HG02642 (cell line): Measurements from ENCODE around the gene BBS2.

ENCODE experiments used
- ATAC-seq: cut with Tn5 transposase; IDR thresholded peaks from one replicate; pipeline ENCODE4 v1.9.1; 2021; ENCODE audit warnings: mild to moderate bottlenecking; ENCODE audit not compliant: unreplicated experiment, poor library complexity

The BBS2 gene

DNA sequence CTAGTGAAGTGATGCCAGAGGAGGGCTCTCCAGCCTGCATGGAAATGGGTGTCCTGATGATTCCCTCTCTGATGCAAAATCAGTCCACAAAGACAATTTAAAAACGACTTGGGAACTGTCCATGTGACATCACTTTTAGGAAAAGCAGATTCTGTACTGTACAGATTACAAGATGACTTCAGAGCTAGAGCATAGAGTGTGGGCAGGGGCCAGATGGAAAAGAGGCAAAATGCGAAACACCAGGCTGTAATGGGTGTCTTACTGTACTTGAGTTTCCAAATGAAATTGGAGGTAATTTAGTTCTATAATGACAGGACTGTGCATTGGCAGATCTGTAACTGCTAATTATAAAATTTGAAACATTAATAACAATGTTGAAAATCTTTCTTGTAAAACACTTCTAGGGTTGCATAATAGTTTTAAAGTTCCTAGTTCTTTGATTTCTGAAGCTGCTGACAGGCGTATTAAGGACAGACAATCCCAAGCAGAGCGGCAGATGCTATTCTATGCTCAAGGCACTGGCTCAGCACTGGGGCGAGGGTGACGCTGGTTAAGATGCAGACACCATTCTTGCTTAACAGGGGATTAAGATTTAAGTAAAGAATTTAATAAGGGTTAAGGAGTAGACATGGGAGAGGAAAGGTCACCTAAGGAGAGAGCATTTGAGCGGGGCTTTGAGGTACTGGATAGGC is 38.9 kb downstream of the BBS2 start:
- no peak for ATAC-seq

DNA sequence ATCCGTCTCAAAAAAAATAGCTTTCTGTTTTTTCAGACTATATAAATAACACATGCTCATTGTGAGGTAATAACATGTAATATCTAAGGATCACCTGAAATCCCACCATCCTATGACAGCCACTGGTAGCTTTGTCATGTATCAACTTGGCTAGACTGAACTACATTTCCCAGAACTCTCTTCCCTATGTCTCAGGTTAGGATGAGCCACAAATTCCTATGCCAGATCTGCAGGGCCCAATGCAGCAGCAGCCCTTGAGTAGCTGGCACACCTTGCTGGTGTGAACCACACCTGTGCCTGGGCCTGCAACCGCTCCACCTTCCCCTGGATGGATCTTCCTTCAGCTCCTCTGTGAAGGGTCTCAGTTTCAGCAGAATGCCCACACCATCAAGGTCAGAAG is 40.4 kb downstream of the BBS2 start:
- ATAC-seq = no peak

DNA sequence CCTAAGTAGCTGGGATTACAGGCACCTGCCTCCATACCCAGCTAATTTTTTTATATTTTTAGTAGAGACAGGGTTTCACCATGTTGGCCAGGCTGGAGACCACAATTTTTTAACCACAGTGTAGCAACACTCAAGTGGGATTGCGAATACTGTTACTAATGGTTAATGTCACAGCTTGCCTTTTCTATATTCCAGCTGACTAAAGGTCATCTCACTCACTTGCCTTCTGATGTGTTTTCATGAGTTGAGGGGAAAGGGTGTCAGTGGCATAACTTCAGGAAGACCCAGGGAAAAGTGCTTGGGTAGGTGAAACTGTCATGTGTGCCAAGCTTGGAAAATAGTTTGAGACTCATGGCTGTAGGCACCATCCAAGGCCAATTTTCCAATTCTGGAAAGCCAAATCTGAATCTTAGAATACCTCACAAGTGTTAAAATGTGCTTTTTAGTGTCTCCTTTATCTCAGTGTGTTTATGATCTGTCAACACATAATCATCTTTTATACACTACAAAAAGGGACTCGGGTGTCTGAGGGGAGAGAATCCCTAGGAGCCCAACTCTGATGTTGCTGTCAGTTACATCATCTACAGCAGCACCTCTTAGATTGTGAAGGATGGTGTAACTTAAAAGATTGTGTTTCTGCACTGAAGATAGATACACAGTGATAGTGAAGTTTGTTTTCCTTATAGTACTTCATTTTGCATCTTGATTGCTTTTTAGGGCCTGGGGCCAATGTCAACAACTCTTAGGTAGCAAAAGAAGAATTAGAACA is 41.4 kb downstream of the BBS2 start:
- ATAC-seq = no peak

DNA sequence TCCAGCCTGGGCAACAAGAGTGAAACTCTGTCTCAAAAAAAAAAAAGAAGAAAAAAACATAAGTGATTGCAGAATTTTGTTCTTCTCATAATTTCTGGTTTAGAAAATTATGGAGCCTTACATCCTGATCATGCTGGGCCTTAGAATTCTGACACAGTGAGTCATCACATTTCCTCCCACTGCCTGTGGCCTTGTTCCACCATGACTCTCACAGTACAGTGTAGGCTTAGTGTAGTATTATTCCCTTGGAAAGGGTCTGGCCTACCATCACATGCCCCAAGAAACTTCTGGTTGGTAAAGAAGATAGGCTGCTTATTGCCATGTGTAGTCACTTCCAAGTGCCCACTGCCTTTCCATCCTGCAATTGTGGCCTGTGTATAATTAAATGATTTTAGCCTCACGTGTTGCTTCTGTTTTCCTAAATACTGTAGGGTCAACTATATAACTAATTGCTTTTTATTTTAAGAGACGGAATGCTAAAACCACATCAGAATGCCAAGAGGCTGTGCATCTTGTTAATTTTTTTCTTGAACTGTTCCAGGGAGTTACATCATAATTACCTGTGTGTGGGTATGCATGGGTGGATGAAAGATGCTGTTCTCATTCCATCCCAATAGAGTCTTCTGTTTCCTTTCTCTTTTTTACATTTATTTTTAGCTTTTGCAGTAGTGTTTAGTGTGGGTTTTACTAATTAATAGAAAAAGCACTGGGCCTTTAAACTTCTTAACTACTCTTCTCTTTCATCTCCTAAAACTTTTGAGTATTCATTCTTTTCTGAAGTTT is 42.5 kb downstream of the BBS2 start:
- no peak for ATAC-seq

DNA sequence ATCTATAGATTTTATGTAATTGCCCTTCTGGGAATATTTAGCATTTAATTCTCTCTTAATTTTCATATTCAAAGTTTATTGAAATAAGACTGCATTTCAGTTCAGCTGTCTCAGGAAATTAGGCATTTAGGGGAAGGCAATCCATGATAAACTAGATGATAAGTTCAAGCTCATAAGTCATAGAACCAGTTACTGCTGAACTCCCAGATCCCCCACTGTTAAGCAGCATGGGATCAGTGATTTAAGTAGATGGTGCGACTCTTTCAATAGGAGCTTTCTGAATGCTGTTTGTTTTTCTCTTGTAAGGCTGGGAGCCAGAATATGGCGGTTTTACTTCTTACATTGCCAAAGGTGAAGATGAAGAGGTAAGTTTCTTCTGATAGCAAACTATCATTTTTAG is 44.6 kb downstream of the BBS2 start:
- ATAC-seq = no peak

DNA sequence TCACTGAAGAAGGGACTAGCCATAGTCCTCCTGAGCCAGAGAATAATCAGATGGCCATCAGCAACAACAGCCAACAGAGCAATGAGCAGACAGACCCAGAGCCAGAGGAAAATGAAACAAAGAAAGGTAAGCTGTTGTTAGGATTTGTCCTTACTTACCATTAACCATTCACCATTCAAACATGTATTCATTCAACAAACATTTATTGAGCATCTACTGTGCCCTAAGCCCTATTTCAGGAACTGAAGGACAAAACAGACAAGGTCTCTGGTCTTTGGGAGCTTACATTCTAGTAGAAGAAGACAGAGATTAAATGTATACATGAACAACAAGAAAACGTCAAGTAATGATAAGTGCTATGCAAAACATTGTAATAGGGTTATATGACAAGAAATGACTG is 49.2 kb downstream of the BBS2 start:
- ATAC-seq = no peak

DNA sequence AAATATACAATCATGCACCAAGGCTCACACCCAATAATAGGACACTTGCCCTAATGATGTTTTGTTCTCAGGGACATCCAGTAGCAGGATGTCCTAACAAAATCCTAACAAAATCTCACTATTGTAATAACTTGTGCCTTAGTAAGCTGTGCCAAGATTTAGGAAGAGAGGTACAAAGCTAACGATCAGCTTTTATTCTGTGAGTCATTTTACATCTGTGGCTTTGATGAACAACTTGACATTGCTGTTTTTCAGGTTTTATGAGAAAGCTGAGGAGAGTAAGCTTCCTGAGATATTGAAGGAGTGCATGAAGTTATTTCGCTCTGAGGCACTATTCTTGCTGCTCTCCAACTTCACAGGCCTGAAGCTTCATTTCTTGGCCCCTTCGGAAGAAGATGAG is 49.6 kb downstream of the BBS2 start:
- ATAC-seq = no peak

DNA sequence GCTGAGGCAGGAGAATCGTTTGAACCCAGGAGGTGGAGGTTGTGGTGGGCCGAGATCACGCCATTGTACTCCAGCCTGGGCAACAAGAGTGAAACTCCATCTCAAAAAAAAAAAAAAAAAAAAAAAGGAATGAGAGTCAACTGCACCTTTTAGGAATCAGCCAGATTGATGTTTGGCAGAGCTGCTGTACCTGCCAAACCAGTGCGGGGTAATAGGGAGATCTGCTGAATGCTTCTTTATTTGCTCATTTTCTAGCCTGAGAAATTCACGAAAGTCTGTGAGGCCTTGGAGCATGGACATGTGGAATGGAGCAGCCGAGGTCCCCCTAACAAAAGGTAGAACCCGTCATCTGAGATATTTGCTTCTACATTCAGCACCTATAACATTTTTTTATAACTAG is 50.1 kb downstream of the BBS2 start:
- no peak for ATAC-seq

DNA sequence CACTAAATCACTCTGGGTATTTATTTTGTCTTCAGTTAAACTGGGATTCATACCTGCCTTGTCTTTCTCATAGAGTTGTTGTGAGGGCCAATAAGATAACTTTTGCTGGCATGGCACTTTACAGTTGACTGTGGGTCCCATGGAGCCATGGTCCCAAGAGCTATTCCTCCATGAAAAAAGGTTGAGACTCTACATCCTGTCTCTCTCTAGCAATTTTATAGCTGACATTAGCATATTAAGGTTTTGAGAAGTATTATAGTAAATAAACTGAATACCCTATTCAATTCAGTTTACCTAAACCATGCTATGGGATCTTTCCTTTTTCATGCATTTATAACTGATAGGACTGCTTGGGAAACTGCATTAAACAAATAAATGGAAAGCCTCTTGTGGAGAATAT is 51.0 kb downstream of the BBS2 start:
- no peak for ATAC-seq

DNA sequence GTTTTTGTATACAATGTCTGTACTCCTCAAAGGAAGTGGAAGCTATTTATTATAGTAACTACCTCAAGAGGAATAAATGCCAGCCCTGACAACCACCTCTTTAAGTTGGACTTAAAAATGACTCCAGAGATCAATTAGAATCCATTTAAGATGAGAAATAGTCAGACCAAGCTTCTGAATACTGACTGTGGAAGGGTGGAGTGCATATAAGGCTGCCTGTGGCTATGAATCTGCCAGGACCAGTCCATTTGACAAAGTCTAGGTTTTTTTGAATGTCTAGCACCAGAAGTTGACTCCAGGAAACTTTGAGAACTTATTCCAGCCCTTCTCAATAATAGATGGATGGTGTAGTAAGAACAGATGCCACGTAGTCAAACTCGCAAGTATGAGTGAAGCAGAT is 53.5 kb downstream of the BBS2 start:
- no peak for ATAC-seq

DNA sequence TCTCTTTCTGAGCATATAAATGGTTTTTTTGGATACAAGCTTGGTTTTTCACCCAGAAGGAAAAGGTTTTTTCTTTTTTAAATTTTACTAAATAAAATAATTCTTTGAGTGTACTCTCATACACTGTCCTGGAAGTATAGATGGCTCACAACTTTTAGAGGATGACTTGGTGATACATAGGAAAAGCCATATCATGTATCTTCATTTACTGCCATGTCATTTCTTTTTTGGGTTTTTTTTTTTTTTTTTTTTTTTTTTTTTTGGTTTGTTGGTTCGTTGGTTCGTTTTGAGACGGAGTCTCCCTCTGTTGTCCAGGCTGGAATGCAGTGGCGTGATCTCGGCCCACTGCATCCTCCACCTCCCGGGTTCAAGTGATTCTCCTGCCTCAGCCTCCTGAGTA is 56.7 kb downstream of the BBS2 start:
- ATAC-seq = no peak

DNA sequence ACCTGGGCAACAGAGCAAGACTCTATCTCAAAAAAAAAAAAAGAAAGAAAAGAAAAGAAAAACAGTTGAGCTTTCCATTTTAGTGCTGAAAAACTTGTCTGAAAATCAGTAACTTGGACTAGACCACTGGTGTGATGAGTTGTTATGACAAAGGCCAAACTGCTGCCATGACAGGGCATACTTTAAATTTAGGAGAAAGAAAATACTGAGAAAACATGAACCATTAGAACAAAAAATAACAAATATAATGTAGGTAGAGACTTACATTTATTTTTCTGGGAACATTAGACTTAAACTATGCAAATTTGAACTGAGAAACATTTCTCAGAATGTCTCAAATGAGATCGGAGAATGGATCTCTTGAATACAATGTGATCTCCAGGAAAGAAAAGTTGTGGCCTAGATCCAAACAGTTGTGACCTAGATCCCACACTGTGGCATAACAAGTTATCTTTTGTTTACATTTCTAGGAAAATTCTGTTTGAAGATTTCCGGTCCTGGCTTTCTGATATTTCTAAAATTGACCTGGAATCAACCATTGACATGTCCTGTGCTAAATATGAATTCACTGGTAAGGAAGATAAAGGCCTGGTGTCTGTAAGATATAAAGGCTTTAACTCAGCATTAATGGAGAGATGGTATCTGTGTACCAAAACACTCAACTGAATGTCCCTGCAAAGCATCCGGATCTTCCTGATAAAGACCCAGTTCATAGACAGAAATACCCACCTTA is 57.6 kb downstream of the BBS2 start:
- no peak for ATAC-seq

DNA sequence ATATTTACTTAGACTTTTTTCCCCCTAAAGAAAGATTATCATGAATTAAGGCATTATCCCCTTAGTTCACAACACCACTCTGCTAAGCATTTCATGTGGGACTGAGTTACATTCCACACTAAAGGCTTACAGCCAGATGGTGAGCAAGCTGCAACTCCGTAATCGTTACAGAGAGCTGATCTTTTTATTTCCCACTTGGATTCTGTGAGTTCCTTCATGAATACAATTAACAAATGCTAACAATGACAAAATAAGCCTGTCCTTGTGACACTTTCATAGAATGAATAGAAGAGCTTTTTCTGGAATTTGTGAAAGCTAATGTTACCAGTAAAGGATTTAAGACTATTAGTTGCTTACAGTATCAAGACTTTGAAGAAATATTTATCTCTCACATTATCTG is 59.7 kb downstream of the BBS2 start:
- ATAC-seq = no peak

DNA sequence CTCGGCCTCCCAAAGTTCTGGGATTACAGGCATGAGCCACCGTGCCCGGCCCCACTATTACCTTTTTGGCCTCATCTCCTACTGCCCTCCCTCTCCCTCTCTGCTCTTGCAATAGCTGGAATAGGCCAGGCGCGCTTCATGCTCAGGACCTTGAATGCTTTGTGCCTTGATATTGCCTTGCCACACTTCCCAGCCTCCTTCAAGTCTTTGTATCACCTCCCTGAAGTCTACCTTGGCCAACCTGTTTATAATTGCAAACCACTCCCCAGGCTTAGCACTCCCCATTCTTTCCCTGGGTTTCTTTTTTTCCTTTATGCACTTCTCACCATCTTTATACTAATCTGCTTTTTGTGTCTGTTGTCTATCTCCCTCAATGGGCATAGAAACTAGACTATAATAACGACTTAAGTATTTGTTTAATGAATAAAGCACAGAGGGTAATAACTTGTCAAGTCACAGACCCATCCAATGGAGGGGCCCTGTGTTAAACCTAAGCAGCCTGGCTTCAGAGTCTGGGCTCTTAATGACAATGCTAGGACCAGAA is 61.8 kb downstream of the BBS2 start:
- ATAC-seq = no peak

DNA sequence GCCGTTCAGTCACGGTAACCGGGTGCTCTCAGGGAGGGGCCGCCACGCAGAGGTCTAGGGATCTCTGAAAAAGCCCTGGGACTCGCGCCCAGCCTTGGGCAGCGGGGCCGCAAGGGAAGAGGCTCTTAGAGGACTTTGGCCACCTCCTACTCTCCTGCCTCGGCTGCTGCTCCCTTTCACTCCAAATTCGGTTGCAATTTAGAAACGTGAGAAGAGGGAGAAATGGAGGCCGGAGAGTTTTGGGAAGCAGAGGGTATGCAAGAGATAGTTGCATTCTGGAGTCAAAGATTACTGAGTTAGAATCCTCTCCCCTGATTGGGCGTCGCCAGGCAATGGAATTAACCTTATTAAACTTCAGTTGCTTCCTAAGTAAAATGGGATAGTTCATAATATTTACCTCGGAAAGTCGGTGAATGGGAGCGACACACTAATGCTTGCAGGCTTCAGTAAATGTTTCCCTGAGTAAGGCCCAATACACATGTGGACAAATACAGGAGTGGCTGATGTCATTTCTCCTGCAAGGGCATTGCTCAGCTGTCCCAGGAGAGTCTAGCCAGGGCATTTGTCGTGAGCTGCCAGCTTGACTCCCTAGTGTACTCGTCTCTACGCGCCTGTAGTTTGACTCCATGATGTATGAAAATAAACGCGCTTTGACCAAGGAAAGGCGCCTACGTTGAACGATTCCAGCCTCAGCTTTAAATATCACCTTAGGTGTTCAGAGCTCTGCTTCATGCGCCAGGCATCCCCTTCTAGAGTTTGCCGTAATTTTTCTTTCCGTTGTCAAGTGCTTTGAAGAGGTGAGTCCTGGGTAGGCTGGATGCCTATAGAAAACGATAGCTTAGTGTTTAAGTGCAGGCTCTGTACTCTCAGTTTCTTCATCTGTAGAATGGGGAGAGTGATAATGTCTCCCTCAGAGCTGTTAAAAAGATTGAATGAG is 67.8 kb downstream of the BBS2 start:
- ATAC-seq = peak; percentile 45

DNA sequence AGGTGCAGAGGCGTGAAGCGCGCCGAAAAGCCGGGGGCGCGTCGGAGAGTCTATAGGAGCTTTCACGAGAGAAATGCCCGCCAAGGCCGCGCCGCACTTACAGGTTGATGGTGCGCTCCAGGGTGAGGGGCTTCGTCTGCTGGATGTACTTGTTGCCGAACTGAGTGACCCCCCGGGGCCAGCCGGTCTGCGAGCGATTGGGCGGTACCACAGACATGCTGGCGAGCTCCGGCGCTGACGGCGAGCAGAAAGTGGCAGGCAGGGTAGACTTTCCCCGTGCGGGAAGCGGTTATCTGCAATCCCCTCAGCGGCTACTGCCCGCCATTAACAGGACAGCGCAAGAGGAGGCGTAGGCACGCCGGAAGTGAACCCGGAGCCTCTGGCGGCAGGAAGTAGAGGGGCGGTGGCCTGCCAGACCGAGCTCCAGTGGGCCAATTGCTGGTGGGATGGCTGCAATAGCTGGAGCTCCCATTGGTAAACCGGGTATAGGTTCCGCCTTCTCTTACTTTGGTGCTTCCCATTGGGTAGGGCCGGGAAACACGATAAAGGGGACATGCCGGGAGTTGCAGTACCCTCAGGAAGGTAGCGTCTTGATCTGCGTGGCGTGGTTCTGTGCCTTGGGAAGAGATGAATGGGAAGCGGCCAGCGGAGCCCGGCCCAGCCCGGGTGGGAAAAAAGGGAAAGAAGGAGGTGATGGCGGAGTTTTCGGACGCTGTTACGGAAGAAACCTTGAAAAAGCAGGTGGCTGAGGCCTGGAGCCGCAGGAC is 68.7 kb downstream of the BBS2 start, which contains the start of the genes NUDT21 and OGFOD1:
TSS of gene NUDT21 (minus strand) at position 347 of the 767 bp plus-strand sequence. CDS start at position 217, 130 bp downstream.
TSS of gene OGFOD1 (plus strand) at position 569 of the 767 bp plus-strand sequence. CDS start at position 628, 59 bp downstream.
- ATAC-seq = peak; percentile 97

DNA sequence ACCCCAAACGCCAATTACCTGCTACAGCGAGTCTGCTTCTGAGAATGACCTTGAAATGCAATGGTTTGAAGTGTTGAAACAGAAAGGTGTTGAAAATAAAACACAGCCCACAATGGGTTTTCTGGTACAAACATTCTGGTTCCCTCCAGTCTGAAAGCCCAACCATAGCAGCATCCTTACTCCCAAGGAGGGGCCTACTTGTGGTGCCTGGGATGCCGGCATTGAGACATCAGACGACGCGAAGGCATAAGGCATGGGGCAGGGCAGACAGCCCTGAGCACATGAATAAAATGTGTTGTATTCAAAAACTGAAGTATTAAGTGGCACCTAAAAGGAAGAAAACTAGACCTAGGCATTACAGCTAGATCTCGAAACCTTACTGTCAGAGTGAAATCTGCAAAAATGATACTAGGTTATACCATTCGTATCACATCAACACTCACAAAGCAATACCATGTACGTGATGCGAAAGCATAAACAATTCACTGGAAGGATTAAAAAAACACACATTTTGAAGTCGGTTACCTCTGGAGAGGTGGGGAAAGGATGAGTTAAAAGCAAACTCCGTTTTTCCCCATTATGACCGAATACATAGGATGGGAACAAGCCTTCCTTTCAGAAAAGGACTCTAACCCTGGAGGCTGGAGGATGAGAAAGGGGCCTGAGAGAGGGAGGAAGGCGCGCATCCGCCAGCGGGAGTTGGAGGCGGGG is 69.4 kb downstream of the BBS2 start:
- ATAC-seq = no peak

DNA sequence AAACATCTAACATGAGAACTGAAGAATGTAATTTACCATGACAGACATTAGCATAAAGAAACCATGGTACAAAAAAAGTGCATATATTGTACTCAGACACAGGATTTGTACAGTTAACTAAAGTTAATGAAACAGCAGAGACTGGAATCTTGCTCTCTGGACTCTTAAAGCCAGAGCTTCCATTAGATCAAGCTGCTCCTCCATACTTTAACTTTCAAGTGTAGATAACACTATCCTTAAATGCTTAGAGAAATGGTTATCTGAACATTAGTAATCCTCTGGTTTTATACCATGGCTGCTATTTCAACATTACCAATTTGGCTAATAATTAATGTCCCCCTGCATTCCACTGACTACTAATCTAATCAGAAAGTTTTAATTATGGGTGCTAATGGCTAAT is 71.8 kb downstream of the BBS2 start:
- no peak for ATAC-seq
